H1 (cell line): ENCODE measurements around the gene BTF3L4. TPM values are rescaled to one million over a fixed set of nuclear protein-coding genes. Genes with fewer than 3 reads are reported as not detected.

ENCODE experiments used
- MAFK ChIP-seq: IDR thresholded peaks from 2 replicates; pipeline ENCODE4 v1.6.1; 2012; ENCODE audit warnings: low read depth, mild to moderate bottlenecking, improper control_type of control experiment, low read length
- polyA plus RNA-seq, 7 experiments: library from polyadenylated mRNA; depleted of rRNA in 3 of 7; stranded (reverse) in 5 of 7; unstranded in 2 of 7; fragments of >200 nt in 5 of 7; fragments of 200-250 nt in 2 of 7; gene quantifications; 1 replicate in 5 of 7; 2 replicates in 1 of 7; 4 replicates in 1 of 7; pipeline versions ENCODE4 v1.2.1 to v1.2.3, GENCODE V29; 2011 to 2013; ENCODE audit warnings: missing spikeins in 2 of 7, mixed read lengths in 2 of 7
- total RNA-seq: library from RNA; stranded (reverse); fragmentation: NEBNext Ultra II Directional; extraction: Animal tissue kit (Norgen Biotek cat#: 25700); gene quantifications from 2 replicates; pipeline ENCODE4 v1.2.1, GENCODE V29; 2021

Gene BTF3L4
- total and polyA plus RNA-seq, 2 of the 8 experiments (the other 6 are each of a cell fraction or from before 2014, with no cell fraction given), result 76.1 to 98.3 TPM

DNA sequence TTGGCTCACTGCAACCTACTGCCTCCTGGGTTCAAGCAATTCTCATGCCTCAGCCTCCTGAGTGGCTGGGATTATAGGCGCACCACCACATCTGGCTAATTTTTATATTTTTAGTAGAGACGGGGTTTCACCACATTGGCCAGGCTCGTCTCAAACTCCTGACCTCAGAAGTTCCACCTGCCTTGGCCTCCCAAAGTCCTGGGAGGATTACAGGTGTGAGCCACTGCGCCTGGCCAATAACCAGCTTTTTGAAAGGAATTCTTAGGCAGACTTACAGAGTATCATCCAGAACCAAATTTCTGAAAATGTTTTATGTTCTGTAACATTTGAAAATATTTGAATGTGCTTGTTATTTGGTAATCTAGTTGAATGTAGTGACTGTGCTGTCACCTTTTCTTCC is 14.6 kb downstream of the BTF3L4 start (continued):
- TF ChIP-seq MAFK, result no peak
